Right lobe of liver (tissue), 4 donors: ENCODE results near the gene TNIK.

Experiments
- POLR2A ChIP-seq: fragments of 450-650 bp; IDR thresholded peaks from one replicate; pipeline ENCODE4 v1.6.1; 2017; ENCODE audit warnings: antibody characterized with exemption, mild to moderate bottlenecking
- TF ChIP-seq, protein P1 (sequence below), 4 donors: fragments of 200-600 bp in 3 of 4; fragments of 450-650 bp in 1 of 4; IDR thresholded peaks; one replicate each; pipeline versions ENCODE4 v1.5.1 to v1.8.0; 2016 to 2022; ENCODE audit warnings: antibody characterized with exemption in 4 of 4, mild to moderate bottlenecking in 2 of 4
- donor health status: DM: no; HTN: no; CAD: no.
- donor health status: DM: no; HTN: no; CAD: no.
- donor health status: DM: no; HTN: yes; CAD: no.

DNA sequence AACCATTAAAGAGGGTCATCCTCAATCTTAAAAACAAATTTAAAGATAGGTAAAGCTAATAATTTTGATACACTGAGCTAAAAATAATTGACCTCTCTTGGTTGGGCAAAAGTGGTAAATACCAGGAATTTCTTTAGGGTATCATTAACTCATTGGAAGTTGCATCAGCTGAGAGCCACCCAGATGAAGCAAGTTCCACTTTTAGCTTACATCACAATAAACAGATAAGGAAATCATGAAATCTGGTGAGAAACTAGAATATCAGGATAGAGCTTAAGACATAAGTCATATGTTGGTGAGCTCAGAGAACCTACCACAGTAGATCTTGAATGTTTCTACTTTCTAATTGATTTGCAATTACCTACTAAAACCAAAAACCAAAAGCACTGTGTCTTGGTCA lies 336.3 kb downstream of the TNIK start:
- TF ChIP-seq, protein P1, sequence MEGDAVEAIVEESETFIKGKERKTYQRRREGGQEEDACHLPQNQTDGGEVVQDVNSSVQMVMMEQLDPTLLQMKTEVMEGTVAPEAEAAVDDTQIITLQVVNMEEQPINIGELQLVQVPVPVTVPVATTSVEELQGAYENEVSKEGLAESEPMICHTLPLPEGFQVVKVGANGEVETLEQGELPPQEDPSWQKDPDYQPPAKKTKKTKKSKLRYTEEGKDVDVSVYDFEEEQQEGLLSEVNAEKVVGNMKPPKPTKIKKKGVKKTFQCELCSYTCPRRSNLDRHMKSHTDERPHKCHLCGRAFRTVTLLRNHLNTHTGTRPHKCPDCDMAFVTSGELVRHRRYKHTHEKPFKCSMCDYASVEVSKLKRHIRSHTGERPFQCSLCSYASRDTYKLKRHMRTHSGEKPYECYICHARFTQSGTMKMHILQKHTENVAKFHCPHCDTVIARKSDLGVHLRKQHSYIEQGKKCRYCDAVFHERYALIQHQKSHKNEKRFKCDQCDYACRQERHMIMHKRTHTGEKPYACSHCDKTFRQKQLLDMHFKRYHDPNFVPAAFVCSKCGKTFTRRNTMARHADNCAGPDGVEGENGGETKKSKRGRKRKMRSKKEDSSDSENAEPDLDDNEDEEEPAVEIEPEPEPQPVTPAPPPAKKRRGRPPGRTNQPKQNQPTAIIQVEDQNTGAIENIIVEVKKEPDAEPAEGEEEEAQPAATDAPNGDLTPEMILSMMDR (IDR thresholded peaks at IDR 0.05) = no peak
- no peak for TF ChIP-seq POLR2A
